ENCODE results near the gene FMNL1. TPM values are rescaled to one million over a fixed set of nuclear protein-coding genes. Genes with fewer than 3 reads are reported as not detected.
A peak's percentile ranks its signal among the peaks of the same experiment; 100 is the strongest.

FMNL1 gene
- total and polyA plus RNA-seq, 3 donors from 2014 or later: 11.1 to 15.8 (median 13.9) TPM

- Histone ChIP-seq H3K27ac (peak overlapping the region in 1 of 2 donors; percentile 41), H3K27me3 (no peaks in the 10 kb centered on the region), H3K36me3 (ENCODE audit: low read depth, missing control alignments) (no peaks in the 10 kb centered on the region), H3K4me1 (peaks cover 9% of the 10 kb centered on the region), H3K4me3 (peak overlapping the region; percentile 53 to 59), H3K9me3 (no peaks in the 10 kb centered on the region)
- no peak for DNase-seq
- TF ChIP-seq POLR2A (IDR thresholded peaks at IDR 0.05): no peak
- TF ChIP-seq, protein P1, sequence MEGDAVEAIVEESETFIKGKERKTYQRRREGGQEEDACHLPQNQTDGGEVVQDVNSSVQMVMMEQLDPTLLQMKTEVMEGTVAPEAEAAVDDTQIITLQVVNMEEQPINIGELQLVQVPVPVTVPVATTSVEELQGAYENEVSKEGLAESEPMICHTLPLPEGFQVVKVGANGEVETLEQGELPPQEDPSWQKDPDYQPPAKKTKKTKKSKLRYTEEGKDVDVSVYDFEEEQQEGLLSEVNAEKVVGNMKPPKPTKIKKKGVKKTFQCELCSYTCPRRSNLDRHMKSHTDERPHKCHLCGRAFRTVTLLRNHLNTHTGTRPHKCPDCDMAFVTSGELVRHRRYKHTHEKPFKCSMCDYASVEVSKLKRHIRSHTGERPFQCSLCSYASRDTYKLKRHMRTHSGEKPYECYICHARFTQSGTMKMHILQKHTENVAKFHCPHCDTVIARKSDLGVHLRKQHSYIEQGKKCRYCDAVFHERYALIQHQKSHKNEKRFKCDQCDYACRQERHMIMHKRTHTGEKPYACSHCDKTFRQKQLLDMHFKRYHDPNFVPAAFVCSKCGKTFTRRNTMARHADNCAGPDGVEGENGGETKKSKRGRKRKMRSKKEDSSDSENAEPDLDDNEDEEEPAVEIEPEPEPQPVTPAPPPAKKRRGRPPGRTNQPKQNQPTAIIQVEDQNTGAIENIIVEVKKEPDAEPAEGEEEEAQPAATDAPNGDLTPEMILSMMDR (IDR thresholded peaks at IDR 0.05): no peak
- WGBS, 2 donors: 1% methylated on average over 20 of the region's 38 CpGs; no CpG with 5 or more reads in 1 of the 2 donors
- intact Hi-C loops (cut with DNase I; ENCODE audit: low total_unique reads): no loop called here
Measured at GRCh38 chr17:45222014-45222288, 266 bp downstream of the FMNL1 start.

DNA sequence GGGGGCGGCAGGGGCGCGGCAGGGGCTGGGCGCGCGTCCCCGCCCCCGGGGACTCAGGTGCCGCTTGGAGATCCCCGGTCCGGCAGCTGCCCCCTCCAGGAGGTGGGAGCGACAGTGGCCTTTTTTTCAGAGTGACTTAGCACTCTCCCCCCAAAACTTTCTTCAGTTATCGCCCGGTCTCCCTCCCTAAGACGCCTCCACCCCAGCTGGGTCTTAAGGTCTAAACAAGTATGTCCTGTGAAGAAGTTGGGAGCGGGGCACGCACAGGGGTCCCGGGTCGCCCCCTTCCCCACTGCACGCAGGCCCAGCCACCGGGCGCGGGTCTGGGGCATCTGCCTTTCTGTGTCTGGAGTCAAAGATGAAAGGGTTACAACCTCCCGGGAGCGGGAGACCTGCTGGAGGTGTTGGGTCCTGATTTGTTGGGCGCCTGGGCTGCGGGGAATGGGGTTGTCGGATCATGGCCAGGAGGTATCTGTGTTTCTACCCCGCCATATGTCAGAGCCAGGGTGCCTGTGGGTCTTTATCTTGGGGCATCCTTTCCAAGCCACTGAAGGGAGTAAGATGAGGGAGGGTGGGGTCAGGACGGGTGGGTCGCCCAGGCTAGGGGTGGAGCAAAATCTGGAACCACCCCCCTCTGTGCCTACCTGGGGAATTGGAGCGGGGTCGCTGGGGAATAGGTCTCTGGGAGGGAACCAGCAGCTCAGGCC lies 757 bp downstream of the FMNL1 start:
- intact Hi-C loops (cut with DNase I; ENCODE audit: low total_unique reads): no loop called here
- 11 to 25% methylated on average over 11 to 29 of the region's 33 CpGs for WGBS, 2 donors
- H3K27ac ChIP-seq: peak overlapping the region in 1 of 2 donors; percentile 41
- H3K4me1 ChIP-seq: peaks cover 9% of the 10 kb centered on the region
- no peak for TF ChIP-seq POLR2A (IDR thresholded peaks at IDR 0.05)
- TF ChIP-seq, protein P1 (IDR thresholded peaks at IDR 0.05): no peak
- H3K27me3 ChIP-seq: no peaks in the 10 kb centered on the region
- H3K4me3 ChIP-seq: peak overlapping the region; percentile 53 to 59
- no peaks in the 10 kb centered on the region for H3K9me3 ChIP-seq
- H3K36me3 ChIP-seq (ENCODE audit: low read depth, missing control alignments): no peaks in the 10 kb centered on the region
- DNase-seq: no peak

DNA sequence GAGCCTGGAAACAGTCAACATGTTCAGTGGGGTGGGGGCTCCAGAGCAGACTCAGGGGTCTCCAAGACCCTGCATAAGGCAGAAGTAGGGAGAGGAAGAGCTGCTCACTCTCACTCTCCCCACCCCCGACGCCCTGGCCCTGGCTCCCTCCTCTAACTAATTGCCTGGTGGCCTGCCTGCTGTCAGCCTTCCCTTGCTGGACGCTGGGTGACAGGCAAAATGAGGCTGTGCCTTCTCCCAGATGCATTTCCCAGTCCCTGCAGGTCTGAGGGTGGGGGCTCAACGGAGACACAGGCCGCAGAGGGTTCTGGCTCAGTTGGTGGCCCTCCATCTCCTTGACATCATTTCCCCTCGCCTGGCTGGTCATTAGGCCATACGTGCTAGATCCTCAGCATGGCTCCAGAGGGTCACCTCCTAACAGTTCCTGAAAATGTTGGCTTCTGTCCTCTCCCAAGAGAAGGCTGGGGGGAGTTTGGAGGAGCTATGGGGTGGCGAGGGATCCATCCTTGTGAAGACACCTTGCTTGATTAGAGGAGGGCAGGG lies 1.4 kb downstream of the FMNL1 start:
- no peak for DNase-seq
- no peak for TF ChIP-seq POLR2A (IDR thresholded peaks at IDR 0.05)
- TF ChIP-seq, protein P1 (IDR thresholded peaks at IDR 0.05): no peak
- no peak overlapping the region for H3K4me3 ChIP-seq
- 72 to 75% methylated on average over 7 to 8 of the region's 8 CpGs for WGBS, 2 donors
- H3K9me3 ChIP-seq: no peaks in the 10 kb centered on the region
- no peaks in the 10 kb centered on the region for H3K36me3 ChIP-seq (ENCODE audit: low read depth, missing control alignments)
- H3K27me3 ChIP-seq: no peaks in the 10 kb centered on the region
- H3K27ac ChIP-seq: peak overlapping the region in 1 of 2 donors; percentile 41
- H3K4me1 ChIP-seq: peaks cover 9% of the 10 kb centered on the region
- intact Hi-C loops (cut with DNase I; ENCODE audit: low total_unique reads): no loop called here

DNA sequence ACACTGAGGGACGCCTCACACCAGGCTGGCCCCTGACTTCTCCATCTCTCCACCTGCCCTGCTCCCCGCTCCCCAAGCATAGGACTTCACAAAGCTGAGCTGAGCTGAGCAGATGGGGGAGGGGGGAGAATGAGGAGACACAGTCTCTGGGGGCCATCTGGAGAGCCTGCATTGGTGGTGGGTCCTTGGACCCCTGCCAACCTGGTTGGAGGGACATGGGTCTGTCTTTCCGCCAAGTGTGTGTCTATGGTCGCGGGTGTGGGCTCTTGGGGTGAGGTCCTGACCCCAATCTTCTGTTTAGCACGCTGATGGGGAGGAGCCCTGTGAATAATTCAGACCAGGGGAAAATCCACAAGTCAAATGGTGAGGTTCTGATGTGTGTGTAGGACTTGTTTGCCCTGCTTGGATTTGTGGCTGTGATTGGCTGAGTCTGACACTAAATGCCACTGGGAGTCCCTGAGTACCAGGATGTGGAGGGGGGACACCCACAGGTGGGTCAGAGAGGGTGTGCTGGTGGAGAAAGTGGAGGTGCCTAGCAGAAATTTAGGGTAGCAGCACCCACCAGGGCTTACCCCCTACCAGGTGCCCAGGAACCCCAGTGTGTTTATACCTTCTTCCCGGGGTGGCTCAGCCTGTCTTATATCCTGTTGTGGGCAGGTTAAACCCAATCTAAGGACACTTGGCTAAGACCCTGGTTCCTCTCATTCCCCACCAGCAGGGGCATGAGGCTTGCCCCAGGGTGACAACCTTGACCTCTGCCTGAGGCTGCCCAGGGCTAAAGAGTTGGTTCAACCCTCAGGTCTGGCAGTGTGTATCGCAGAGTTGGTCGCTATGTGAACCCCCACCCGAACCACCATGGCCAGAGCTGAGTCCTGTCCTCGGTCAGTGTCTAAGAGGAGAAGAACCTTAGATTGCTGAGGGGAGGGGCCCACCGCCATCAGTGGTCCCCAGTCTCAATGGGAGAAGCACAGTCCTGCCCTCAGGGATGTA lies 2.1 kb downstream of the FMNL1 start:
- peaks cover 9% of the 10 kb centered on the region for H3K4me1 ChIP-seq
- 76 to 87% methylated on average over 10 to 12 of the region's 12 CpGs for WGBS, 2 donors
- TF ChIP-seq POLR2A (IDR thresholded peaks at IDR 0.05): no peak
- TF ChIP-seq, protein P1 (IDR thresholded peaks at IDR 0.05): no peak
- no peak overlapping the region for H3K4me3 ChIP-seq
- H3K27ac ChIP-seq: no peak overlapping the region
- H3K9me3 ChIP-seq: no peaks in the 10 kb centered on the region
- no peak for DNase-seq
- intact Hi-C loops (cut with DNase I; ENCODE audit: low total_unique reads): no loop called here
- no peaks in the 10 kb centered on the region for H3K27me3 ChIP-seq
- no peaks in the 10 kb centered on the region for H3K36me3 ChIP-seq (ENCODE audit: low read depth, missing control alignments)
